Trophoblast cell (in vitro differentiated cells and primary cell): Measurements from ENCODE around the gene NOM1.
A peak's percentile ranks its signal among the peaks of the same experiment; 100 is the strongest.

Source experiments
- DNase-seq, 2 donors: peaks; one replicate each; pipeline ENCODE4 v3.0.0-alpha.2; 2016
- H2AFZ ChIP-seq: 2 replicates; pipeline ENCODE4 v1.6.1; 2013; ENCODE audit warnings: low read length, moderate library complexity, mild to moderate bottlenecking; ENCODE audit not compliant: insufficient read depth, poor library complexity
- H2AK5ac ChIP-seq: 2 replicates; pipeline ENCODE4 v1.6.1; 2013; ENCODE audit warnings: mild to moderate bottlenecking, low read length
- H2BK120ac ChIP-seq: 2 replicates; pipeline ENCODE4 v1.6.1; 2013; ENCODE audit warnings: low read length, mild to moderate bottlenecking, moderate library complexity; ENCODE audit not compliant: insufficient read depth, poor library complexity
- H2BK12ac ChIP-seq: 2 replicates; pipeline ENCODE4 v1.6.1; 2013; ENCODE audit warnings: mild to moderate bottlenecking, low read length, moderate library complexity
- H2BK5ac ChIP-seq: 2 replicates; pipeline ENCODE4 v1.6.1; 2013; ENCODE audit warnings: low read length, low read depth, moderate library complexity, mild to moderate bottlenecking; ENCODE audit not compliant: poor library complexity
- H3K14ac ChIP-seq: 2 replicates; pipeline ENCODE4 v1.6.1; 2013; ENCODE audit warnings: mild to moderate bottlenecking, low read length
- H3K18ac ChIP-seq: 2 replicates; pipeline ENCODE4 v1.6.1; 2013; ENCODE audit warnings: mild to moderate bottlenecking, low read length
- H3K23ac ChIP-seq: 2 replicates; pipeline ENCODE4 v1.6.1; 2013; ENCODE audit warnings: low read length
- H3K27ac ChIP-seq: 2 replicates; pipeline ENCODE4 v1.5.1; 2013; ENCODE audit warnings: low read depth, mild to moderate bottlenecking, inconsistent platforms, low read length, moderate library complexity
- H3K27me3 ChIP-seq: 2 replicates; pipeline ENCODE4 v1.6.1; 2013; ENCODE audit warnings: inconsistent platforms, mild to moderate bottlenecking, low read length, moderate library complexity; ENCODE audit not compliant: insufficient read depth
- H3K36me3 ChIP-seq, 2 experiments: 1 replicate in 1 of 2; 2 replicates in 1 of 2; pipeline ENCODE4 v1.6.1; 2013; ENCODE audit warnings: low read length in 2 of 2, mild to moderate bottlenecking in 2 of 2, moderate library complexity in 1 of 2; ENCODE audit not compliant: insufficient read depth in 2 of 2, control insufficient read depth in 1 of 2
- H3K4ac ChIP-seq: 2 replicates; pipeline ENCODE4 v1.6.1; 2013; ENCODE audit warnings: low read depth, mild to moderate bottlenecking, low read length, moderate library complexity
- H3K4me1 ChIP-seq, 2 experiments: 1 replicate in 1 of 2; 2 replicates in 1 of 2; pipeline ENCODE4 v1.6.1; 2013; ENCODE audit warnings: low read length in 2 of 2, mild to moderate bottlenecking in 2 of 2, moderate library complexity in 1 of 2; ENCODE audit not compliant: insufficient read depth in 2 of 2, control insufficient read depth in 1 of 2
- H3K4me2 ChIP-seq: 2 replicates; pipeline ENCODE4 v1.6.1; 2013; ENCODE audit warnings: inconsistent platforms, mild to moderate bottlenecking, low read length, moderate library complexity
- H3K4me3 ChIP-seq: 2 replicates; pipeline ENCODE4 v1.5.1; 2013; ENCODE audit warnings: mild to moderate bottlenecking, low read depth, low read length, inconsistent platforms
- H3K79me1 ChIP-seq: one replicate; pipeline ENCODE4 v1.6.1; 2013; ENCODE audit warnings: low read length
- H3K79me2 ChIP-seq: 2 replicates; pipeline ENCODE4 v1.6.1; 2013; ENCODE audit warnings: low read length, mild to moderate bottlenecking; ENCODE audit not compliant: control insufficient read depth, insufficient read depth, poor library complexity
- H3K9ac ChIP-seq: 2 replicates; pipeline ENCODE4 v1.6.1; 2013; ENCODE audit warnings: mild to moderate bottlenecking, low read length
- H3K9me3 ChIP-seq: 2 replicates; pipeline ENCODE4 v1.6.1; 2013; ENCODE audit warnings: low read depth, mild to moderate bottlenecking, control low read depth, inconsistent platforms, low read length; ENCODE audit not compliant: insufficient read depth
- H4K12ac ChIP-seq: 2 replicates; pipeline ENCODE4 v1.6.1; 2013; ENCODE audit warnings: low read depth, mild to moderate bottlenecking, low read length, moderate library complexity
- H4K8ac ChIP-seq: 2 replicates; pipeline ENCODE4 v1.6.1; 2013; ENCODE audit warnings: low read depth, mild to moderate bottlenecking, low read length, moderate library complexity
- H4K91ac ChIP-seq: one replicate; pipeline ENCODE4 v1.6.1; 2013; ENCODE audit warnings: low read depth, mild to moderate bottlenecking, low read length, moderate library complexity
- WGBS: extraction: QIAGEN DNeasy Blood & Tissue Kit; methylation state at CpG from one replicate; pipeline ENCODE4 v1.1.7; 2013; ENCODE audit warnings: missing lambda C conversion rate; ENCODE audit not compliant: insufficient read length, insufficient coverage; ENCODE audit errors: extremely low coverage; 5-methylcytosine and 5-hydroxymethylcytosine counted together

NOM1 gene

GRCh38 chr7:157017149-157017548 lies 67.6 kb downstream of the NOM1 start:
- no peak overlapping the region for H3K18ac ChIP-seq
- H3K9me3 ChIP-seq = peaks cover 19% of the 10 kb centered on the region
- no peak overlapping the region for H3K14ac ChIP-seq
- H3K9ac ChIP-seq = no peak overlapping the region
- no peak overlapping the region for H2BK5ac ChIP-seq
- no peak overlapping the region for H2AK5ac ChIP-seq
- H3K79me2 ChIP-seq = no peaks in the 10 kb centered on the region
- H3K27ac ChIP-seq = no peak overlapping the region
- no peak overlapping the region for H4K91ac ChIP-seq
- no peaks in the 10 kb centered on the region for H3K79me1 ChIP-seq
- no CpG with 5 or more reads among the region's 11 CpGs for WGBS
- H3K4me2 ChIP-seq = no peak overlapping the region
- no peak overlapping the region for H3K4ac ChIP-seq
- H3K4me3 ChIP-seq = no peak overlapping the region
- no peaks in the 10 kb centered on the region for H3K36me3 ChIP-seq
- H2BK120ac ChIP-seq = no peak overlapping the region
- H2AFZ ChIP-seq = no peak overlapping the region
- H2BK12ac ChIP-seq = no peak overlapping the region
- peaks cover 2 to 10% of the 10 kb centered on the region in 2 experiments for H3K4me1 ChIP-seq
- H3K23ac ChIP-seq = no peak overlapping the region
- H4K8ac ChIP-seq = no peak overlapping the region
- H4K12ac ChIP-seq = no peak overlapping the region
- DNase-seq = no peak
- H3K27me3 ChIP-seq = peaks cover 95% of the 10 kb centered on the region

GRCh38 chr7:157017603-157018327 lies 68.3 kb downstream of the NOM1 start:
- no peak overlapping the region for H3K23ac ChIP-seq
- no peak for DNase-seq
- H2BK5ac ChIP-seq = no peak overlapping the region
- H3K79me1 ChIP-seq = no peaks in the 10 kb centered on the region
- H4K12ac ChIP-seq = no peak overlapping the region
- H3K4me3 ChIP-seq = no peak overlapping the region
- no peak overlapping the region for H3K18ac ChIP-seq
- no peak overlapping the region for H4K91ac ChIP-seq
- H3K4me2 ChIP-seq = no peak overlapping the region
- H3K79me2 ChIP-seq = no peaks in the 10 kb centered on the region
- H3K27ac ChIP-seq = no peak overlapping the region
- peaks cover 20% of the 10 kb centered on the region for H3K9me3 ChIP-seq
- H3K36me3 ChIP-seq = no peaks in the 10 kb centered on the region
- WGBS = no CpG with 5 or more reads among the region's 48 CpGs
- H2AFZ ChIP-seq = no peak overlapping the region
- no peak overlapping the region for H2AK5ac ChIP-seq
- no peak overlapping the region for H4K8ac ChIP-seq
- H2BK120ac ChIP-seq = no peak overlapping the region
- H3K27me3 ChIP-seq = peaks cover 95% of the 10 kb centered on the region
- H3K14ac ChIP-seq = no peak overlapping the region
- H3K4me1 ChIP-seq = peaks cover 2 to 10% of the 10 kb centered on the region in 2 experiments
- no peak overlapping the region for H3K9ac ChIP-seq
- no peak overlapping the region for H2BK12ac ChIP-seq
- H3K4ac ChIP-seq = no peak overlapping the region

GRCh38 chr7:157018328-157018996 lies 69.0 kb downstream of the NOM1 start:
- H2BK12ac ChIP-seq = no peak overlapping the region

GRCh38 chr7:157018997-157019608 lies 69.6 kb downstream of the NOM1 start:
- no peaks in the 10 kb centered on the region for H3K79me1 ChIP-seq
- no peak overlapping the region for H3K9ac ChIP-seq
- no peak overlapping the region for H2AFZ ChIP-seq
- H3K4ac ChIP-seq = no peak overlapping the region
- H3K4me2 ChIP-seq = peak overlapping the region; percentile 39
- H4K91ac ChIP-seq = no peak overlapping the region
- H3K36me3 ChIP-seq = no peaks in the 10 kb centered on the region
- H2AK5ac ChIP-seq = no peak overlapping the region
- H2BK120ac ChIP-seq = no peak overlapping the region
- no peak overlapping the region for H3K4me3 ChIP-seq
- H3K79me2 ChIP-seq = no peaks in the 10 kb centered on the region
- no peak for DNase-seq
- H4K12ac ChIP-seq = no peak overlapping the region
- H3K14ac ChIP-seq = no peak overlapping the region
- no peak overlapping the region for H3K27ac ChIP-seq
- H3K9me3 ChIP-seq = peaks cover 20% of the 10 kb centered on the region
- H3K27me3 ChIP-seq = peaks cover 91% of the 10 kb centered on the region
- H3K4me1 ChIP-seq = peaks cover 2 to 10% of the 10 kb centered on the region in 2 experiments
- no peak overlapping the region for H2BK12ac ChIP-seq
- no peak overlapping the region for H3K23ac ChIP-seq
- H2BK5ac ChIP-seq = no peak overlapping the region
- no peak overlapping the region for H4K8ac ChIP-seq
- H3K18ac ChIP-seq = no peak overlapping the region
- WGBS = no CpG with 5 or more reads among the region's 50 CpGs

More at GRCh38 chr7:157018328-157018996, 69.0 kb downstream of the NOM1 start:
- Histone ChIP-seq H3K79me2 (no peaks in the 10 kb centered on the region), H3K18ac (no peak overlapping the region), H3K27me3 (peaks cover 95% of the 10 kb centered on the region), H3K9ac (no peak overlapping the region), H2BK5ac (no peak overlapping the region), H3K27ac (no peak overlapping the region), H2AFZ (no peak overlapping the region), H3K36me3 (no peaks in the 10 kb centered on the region), H3K14ac (no peak overlapping the region), H3K4me1 (peaks cover 2 to 10% of the 10 kb centered on the region in 2 experiments), H3K4me3 (no peak overlapping the region), H3K9me3 (peaks cover 21% of the 10 kb centered on the region), H4K8ac (no peak overlapping the region), H3K23ac (no peak overlapping the region), H3K4ac (no peak overlapping the region), H4K91ac (no peak overlapping the region), H4K12ac (no peak overlapping the region), H3K4me2 (peak overlapping the region; percentile 39), H3K79me1 (no peaks in the 10 kb centered on the region), H2AK5ac (no peak overlapping the region), H2BK120ac (no peak overlapping the region)
- WGBS = no CpG with 5 or more reads among the region's 49 CpGs
- DNase-seq = no peak
